CD4-positive, alpha-beta T cell treated with Interleukin-4 for 4 hours (primary cell): ENCODE data around the gene ETNK1.

Experiments
- DNase-seq: peaks from one replicate; pipeline ENCODE4 v3.0.0-alpha.2; 2020

The ETNK1 gene

DNA sequence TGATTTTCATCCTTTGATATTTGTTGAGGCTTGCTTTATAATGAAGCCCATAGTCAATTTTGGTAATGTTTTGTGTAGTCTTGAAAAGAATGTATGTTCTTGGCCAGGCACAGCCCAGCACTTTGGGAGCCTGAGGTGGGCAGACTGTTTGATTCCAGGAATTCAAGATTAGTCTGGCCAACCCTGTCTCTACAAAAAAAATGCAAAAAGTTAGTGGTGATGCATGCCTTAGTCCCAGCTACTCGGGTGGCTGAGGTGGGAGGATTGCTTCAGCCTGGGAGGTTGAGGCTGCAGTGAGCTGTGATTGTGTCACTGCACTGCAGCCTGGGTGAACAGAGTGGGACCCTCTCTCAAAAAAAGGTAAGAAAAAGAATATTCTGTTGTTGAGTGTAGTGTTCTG, 10.8 kb downstream of the ETNK1 start:
- DNase-seq, result no peak

DNA sequence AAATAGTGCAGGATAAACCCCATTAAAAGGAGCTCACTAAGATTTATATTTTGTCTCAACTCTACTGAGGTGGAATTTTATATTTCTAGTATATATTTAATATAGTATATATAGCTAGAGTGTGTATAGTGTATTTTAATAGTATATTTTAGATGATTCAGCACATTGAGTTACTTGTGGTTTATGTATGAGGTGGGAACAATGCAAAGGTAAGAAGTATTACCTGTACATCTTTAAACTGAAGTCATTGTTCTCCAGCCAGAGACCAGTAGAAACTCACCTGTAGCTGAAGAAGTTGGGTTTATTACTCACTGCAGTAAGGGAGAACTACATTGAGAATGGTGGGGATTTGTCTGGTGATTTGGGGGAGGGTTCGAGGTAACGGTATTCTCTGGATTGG, 15.9 kb downstream of the ETNK1 start:
- no peak for DNase-seq

GRCh38 chr12:22641353-22642053, 16.5 kb downstream of the ETNK1 start:
- DNase-seq, result no peak

GRCh38 chr12:22648668-22649067, 23.7 kb downstream of the ETNK1 start:
- no peak for DNase-seq

- DNase-seq, result no peak
Measured at GRCh38 chr12:22653075-22653474, 28.1 kb downstream of the ETNK1 start.

DNA sequence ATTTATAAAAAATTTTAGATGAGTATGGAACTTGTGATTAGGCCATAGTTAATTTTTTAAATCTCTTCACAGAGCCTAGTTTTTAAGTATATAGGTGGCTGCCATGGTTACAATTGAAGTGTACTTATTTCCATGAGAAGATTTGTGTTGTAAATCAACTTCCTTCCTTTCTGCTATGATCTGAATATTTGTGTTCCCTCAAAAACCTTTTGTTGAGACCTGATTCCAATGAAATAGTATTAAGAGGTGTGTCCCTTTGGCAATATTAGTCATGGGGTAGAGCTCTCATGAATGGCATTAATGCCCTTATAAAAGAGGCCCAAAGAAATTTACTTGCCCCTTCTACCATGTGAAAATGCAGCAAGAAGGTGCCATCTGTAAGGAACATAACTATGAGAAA, 28.8 kb downstream of the ETNK1 start:
- DNase-seq, result no peak

- DNase-seq, result no peak
Measured at GRCh38 chr12:22656376-22656775, 31.4 kb downstream of the ETNK1 start.

DNA sequence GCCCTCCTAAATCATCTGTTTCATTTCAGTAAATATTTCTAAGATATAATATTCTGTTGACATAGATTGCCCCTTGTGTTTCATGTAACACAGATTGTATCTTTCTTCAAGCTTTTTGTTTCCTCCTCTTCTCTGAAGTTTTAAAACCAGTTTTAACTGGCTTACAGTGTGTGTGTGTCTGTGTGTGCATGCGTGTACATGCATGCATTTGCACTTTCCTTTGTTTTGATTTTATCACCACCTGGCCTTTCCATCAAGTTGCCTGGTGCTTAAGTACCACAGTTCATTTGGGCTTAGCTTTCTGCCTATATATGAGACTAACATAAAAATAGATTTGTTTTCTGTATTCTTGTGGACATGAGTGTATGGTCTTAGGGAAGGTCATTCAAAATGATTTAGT, 31.9 kb downstream of the ETNK1 start:
- no peak for DNase-seq

DNA sequence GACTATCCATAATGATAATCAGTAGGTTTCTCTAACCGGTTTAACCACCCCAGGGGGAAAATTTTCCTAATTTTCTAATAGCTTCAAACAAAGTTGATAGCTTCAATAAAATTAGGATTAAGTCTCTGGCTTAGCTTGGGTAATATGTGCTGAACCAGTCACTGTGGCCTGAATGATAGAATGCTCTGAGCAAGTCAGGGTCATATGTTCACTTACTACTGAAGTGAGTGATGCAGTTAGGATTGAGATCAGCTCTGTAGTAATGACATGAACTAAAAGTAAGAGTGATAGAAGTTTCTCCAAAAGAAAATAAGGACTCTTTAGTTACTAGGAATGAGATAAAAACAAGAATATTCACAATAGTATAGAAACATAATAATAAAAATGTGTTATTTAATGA, 32.6 kb downstream of the ETNK1 start:
- no peak for DNase-seq

GRCh38 chr12:22658214-22658613, 33.2 kb downstream of the ETNK1 start:
- DNase-seq, result peak; percentile 34

- DNase-seq, result no peak
Measured at GRCh38 chr12:22662356-22662755, 37.4 kb downstream of the ETNK1 start.

- no peak for DNase-seq
Measured at GRCh38 chr12:22665476-22665875, 40.5 kb downstream of the ETNK1 start.

DNA sequence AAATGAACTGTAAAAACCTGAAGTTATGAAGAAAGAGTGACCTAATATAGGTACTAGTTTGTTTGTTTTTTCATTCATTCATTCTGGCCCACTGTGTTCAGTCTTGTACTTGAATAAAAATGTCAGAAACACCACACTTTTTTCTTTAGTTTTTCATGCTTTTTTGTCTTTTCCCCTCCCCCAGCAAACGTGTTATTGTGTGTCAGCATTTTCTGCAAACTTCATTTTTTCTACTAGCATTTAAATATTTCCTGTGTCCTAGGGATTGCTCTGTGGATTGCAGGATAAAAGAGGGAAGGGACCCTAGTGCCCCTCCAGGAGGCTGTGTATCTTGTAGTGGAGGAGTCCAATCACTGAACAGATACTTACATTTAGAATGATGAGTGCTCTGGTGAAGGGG, 42.2 kb downstream of the ETNK1 start:
- DNase-seq, result no peak

DNA sequence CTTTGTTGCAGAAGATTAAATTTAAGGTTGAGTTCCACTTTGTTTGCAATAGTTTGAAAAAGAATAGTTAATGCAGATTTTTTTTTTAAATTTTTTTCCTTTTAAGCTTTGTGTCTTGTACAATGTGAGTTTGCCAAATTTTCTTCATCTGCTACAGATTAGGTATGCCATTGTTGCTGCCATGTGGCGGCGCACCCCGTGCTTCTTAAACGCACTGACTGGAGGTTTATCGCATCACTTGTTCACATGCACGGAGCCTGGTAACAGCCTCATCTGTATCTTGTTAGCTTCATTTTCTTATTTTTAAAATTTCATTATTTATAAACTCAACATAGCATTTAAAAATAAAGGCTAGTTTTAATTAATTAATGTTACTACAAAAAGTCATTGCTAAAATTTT, 43.5 kb downstream of the ETNK1 start:
- no peak for DNase-seq

- no peak for DNase-seq
Measured at GRCh38 chr12:22670762-22671161, 45.8 kb downstream of the ETNK1 start.

DNA sequence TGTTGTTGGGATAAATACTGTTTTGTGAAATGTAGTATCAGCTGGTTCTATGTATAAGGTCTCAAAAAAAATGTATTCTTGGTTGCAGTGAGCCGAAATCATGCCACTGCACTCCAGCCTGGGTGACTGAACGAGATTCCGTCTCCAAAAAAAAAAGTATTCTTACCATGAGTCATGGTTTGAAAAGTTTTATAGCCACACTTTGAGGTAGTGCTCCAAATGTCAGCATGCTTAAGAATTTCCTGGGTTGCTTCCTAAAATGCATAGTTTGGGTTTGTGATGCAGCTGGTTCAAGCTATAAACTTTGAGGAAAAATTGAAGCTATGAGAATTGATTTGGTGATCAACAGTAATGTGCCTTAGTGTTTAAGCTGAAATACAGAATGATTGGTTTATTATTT, 48.0 kb downstream of the ETNK1 start:
- no peak for DNase-seq

DNA sequence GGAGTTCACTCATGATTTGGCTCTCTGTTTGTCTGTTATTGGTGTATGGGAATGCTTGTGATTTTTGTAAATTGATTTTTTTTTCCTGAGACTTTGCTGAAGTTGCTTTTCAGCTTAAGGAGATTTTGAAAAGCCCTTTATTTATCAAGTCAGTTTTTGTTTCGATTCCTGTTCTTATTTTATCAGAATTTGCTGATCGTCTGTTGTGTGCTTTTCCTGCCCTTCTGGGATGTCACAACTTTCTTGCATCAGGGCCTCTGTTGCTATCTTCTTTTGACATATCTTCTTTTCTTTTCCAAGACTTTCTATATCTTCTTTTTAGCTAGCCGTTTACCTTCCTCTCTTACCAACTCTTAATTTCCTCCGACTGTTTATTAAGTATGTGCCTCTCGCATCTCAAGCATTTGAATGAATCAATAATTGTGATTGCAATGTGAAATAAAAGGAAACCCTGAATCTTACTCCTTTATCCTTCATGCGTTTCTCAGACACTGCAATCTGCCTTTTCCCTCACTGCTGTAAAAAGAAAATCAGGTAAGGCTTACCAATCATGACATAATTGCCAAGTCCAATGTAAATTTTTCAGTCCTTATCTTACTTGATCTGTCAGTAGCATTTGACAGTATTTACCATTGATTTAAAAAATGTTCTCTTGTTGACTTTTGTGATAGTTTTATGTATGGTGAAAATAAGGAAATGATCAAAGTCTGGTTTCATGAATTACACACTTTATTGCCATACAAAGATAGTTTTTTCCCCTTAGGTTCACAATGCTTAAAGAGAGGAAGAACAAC, 53.0 kb downstream of the ETNK1 start:
- no peak for DNase-seq

DNA sequence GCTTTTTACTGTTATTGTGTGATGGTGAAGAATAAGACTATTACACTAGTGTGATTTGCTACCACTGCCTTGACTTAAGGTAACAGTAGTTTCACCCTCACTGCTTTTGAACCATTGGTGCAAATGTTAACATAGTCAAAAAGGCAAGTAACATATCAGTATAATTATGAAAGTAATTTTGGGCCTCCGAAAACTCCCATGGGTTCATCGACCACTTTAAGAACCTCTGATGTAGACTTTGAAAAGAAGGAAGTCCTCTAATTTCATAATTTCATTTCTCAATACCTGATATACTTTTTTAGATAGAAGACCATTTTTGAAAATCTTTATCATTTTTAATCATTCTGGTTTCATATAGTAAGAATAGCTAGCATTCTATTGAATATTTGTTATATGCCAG, 57.7 kb downstream of the ETNK1 start:
- DNase-seq, result no peak

GRCh38 chr12:22683131-22683530, 58.2 kb downstream of the ETNK1 start:
- no peak for DNase-seq

GRCh38 chr12:22684140-22685118, 59.5 kb downstream of the ETNK1 start:
- DNase-seq, result peak; percentile 46

DNA sequence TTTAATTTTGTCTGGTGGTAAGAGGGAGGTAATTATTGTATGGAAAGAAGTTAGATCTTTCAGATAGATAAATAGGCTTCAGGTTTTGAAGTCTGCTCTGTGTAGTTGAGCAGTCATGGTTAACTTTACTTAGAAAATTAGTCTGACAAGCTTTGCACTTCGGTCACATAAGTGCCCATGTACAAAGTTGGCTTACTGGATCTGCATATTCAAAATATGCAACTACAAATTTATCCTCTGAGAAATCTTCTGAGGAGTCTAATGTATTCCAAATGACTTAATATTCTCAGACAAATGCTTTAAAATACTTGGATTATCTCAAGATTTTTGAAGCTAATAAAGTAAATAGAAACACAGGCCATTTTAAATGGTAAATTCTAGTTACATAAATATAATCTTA, 61.2 kb downstream of the ETNK1 start:
- no peak for DNase-seq

DNA sequence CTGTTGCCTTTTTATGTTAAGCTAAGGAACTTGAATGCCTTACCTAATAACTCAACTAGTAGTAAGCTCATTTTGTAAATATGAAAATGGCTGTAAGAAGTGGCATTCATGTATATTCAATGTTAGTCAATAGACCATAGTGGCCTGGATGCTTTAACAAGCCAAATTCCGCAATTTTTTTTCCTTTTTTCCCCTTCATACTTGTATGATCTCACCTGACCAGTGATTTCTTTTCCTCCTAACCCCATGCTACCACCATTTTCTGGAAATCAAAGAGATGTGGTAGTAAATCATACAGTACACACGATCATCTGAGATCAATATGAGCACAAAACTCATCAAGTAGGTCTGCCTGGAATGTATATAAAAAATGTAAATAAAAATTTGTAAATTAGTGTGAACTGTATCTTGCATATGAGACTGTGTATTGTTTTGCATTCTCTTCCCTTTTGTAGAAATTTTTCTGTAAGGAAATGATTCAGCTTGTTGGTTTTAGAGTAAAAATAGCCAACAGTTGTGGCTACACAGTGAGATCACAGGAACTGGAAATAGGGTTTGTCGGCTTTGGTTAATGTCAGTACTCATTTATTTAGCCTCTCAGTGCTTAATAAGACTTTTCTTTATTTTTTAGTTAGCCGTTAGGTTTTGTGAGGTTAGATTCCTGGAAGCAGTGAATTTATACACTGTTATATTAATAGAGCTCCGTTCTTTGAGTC, 62.5 kb downstream of the ETNK1 start:
- peak; percentile 39 for DNase-seq

- no peak for DNase-seq
Measured at GRCh38 chr12:22689876-22690275, 64.9 kb downstream of the ETNK1 start.
